ENCODE data around the gene ME3.
"Not testable (repeated sequence)": the region's sequence is repeated elsewhere in the genome, so short reads cannot be mapped to it uniquely, and the experiment has no call there.

Gene ME3

DNA sequence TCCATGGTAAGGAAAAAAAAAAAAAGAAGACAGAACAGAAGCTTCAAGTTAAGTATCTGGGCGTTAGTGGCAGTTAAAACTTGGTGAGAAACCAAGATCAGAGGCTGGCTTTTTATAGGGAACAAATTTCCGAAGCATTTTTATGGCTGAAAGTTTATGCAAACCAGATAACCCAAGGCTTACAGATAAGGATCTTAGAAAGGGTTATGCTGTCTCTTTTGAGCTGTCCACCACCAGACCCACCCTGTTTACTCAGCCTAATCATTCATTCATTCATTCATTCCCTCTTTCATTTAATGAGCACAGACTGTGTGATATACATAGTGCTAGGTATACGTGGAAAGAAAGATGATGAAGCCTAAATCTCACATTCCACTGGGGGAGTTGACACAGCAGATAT is 89.5 kb downstream of the ME3 start:
- no peak for FAIRE-seq

DNA sequence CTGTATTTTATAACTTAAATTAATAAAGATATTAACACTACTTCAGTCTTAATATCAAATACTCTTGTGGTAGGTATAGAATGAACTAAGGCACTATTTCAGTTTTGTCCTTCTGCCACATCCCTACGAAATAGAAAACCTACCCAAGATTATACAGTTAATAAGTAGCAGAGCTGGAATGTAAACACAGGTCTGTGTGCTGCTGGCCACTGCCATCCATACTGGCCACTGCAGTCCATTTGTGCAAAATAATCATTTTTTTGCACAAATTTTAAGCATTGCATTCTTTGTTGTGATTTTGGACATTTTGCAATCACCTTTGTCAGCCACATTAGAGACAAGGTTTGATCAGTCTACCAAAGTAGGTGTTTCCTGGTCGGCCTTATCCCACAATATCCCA is 91.9 kb downstream of the ME3 start:
- FAIRE-seq, result no peak

- no peak for FAIRE-seq
Measured at GRCh38 chr11:86579406-86579731, 93.0 kb downstream of the ME3 start.

GRCh38 chr11:86578727-86579405 is 93.5 kb downstream of the ME3 start:
- no peak for FAIRE-seq

DNA sequence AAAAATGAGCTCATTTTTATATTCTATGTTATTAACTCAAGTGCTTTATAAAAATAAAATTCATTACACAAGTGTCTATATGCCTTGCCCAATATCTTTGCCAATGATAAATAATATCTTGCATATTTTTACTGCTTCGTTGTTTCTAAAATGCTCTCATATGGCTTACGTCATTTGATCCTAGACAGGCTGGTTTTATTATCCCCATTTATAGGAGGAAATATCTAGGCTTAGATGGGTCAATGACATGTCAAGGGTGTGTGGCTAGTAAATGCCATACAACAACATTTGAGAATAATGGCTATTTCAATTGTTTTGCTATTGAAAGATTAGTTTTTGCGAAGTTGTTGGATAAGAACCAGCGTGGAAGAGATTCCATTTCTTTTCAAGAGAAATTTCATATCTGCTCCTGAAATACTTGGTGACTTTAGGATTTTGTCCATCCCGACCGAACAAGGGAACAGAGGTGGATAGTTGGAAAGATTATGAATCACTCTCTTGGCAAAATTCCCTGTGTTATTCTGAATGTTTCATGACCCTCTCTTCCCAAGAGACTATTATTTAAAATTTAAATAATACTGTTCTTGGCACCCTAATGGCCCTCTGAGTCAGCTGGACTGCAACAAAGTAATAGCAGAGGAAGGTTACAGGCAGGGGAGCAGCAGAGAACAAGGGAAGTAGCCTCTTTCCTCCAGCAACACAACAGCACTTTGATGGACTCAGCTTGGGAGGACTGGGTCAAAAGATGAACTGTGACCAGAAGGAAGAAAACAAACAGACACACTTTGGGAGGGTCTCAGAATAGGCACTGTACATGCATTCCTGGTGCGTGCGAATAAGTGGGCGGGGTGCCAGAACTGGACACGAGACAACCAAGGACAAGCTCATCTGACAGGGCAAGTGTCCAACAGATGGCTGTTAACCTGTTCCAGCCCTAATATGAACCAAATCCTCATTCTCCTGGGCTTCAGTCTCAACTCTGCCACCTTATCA is 94.5 kb downstream of the ME3 start:
- no peak for FAIRE-seq

DNA sequence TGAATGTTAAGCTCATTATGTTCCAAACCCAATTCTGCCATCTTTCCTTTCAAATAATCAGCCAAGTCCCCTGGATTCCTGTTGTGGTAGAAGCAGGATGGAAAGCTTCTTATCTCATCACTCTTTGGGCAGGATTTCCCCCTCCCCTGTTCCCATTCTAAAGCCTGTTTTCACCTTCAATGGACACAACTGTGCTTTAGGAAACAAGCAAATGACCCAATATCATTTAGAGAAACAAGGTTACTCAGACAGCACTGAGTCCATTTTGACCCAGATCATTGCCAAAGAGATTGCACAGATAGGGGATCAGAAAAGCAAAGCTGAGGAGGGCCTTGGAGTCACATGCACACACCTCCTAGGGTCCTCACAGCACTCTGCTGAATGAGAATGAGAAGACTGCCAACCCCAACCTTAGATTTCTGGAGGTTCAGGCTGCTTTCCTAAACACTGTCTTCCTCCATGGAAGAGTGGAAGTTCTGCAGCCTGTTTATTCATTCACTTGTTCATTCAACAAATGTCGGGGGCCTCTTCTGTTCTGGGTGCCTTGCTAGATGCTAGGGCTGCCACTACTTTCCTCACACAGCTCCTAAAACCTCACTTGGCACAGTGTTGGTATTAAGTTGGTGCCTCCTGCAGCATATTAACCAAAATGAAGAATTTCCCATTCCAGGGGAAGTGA is 95.3 kb downstream of the ME3 start:
- no peak for FAIRE-seq

GRCh38 chr11:86575927-86576326 is 96.5 kb downstream of the ME3 start:
- FAIRE-seq, result no peak

DNA sequence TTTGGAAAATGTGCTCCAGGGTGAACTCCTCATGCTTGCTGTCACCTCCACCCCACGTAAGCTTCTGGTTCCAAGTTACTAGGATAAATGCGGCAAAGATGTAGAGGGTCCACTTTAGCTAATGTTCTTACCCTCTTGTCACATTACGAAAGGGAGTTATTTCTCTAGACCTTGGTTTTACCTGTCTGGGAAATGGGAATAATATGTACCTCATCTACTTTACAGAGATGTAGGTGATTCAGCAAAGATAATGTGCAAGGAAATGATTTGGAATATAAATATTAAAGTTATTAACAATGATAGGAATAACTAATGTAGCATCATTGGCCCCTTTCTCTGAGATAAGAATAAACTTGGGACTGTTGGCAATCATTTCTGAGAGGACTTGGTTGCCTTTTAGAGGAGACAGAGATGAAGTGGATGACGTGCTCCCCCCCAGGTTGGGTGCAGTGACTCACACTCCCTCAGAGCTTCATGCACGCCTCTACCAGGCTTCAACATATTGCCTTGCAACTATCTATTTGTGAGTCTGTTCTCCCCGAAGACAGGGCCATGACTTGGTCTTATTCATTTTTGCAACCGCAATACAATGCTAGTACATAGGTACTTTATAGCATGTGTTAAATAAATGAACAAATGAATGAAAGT is 97.1 kb downstream of the ME3 start:
- FAIRE-seq, result no peak

GRCh38 chr11:86574493-86575207 is 97.8 kb downstream of the ME3 start:
- no peak for FAIRE-seq

DNA sequence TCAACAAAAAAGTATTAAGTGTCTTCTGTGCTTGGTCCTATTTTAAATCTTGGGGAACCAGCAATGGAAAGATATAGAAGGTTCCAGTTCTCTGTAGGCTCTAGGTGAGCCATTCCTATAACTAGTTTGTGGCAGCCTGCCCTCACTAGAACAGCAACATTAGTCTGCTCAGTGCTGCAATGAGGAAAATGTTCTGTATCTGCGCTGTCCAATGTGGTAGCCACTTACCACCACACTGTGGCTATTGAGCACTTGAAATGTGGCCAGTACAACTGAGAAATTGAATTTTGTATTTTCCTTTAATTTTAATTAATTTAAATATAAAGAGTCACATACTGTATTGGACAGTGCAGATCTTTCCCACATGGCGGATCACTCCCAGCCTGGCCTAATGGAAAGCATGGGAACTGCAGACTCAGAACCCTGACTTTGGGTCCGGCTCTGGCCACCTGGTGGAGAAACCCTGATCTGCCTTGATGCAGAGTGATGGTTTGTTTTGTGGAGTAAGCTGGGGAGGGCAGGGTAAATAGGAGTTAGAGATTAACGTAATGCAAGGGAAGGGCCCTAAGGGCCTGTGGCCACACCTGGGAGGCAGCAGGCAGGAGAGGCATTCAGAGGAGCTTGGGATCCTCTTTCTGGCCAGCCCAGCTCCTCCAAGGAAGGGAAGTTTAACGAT is 101.0 kb downstream of the ME3 start:
- no peak for FAIRE-seq

DNA sequence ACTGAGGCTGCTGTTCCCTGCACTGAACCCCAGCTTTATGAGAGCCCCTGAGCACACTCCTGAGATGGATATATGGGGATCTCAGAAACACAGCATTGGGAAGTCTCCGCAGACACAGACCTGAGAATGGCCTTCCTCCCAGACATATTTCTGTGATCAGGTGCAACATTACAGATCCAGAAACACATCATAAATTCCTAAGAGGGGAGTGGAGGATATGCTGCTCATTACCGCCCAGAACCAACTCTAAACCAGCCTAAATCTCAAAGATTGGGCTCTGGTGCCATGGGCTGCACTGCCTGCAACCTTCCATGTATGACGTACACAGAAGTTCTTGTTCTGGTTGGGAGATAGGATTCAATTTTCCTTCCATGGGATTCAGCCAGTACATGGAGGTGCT is 102.0 kb downstream of the ME3 start:
- no peak for FAIRE-seq

GRCh38 chr11:86570020-86570419 is 102.4 kb downstream of the ME3 start:
- no peak for FAIRE-seq

- FAIRE-seq, result no peak
Measured at GRCh38 chr11:86569109-86569508, 103.3 kb downstream of the ME3 start.

DNA sequence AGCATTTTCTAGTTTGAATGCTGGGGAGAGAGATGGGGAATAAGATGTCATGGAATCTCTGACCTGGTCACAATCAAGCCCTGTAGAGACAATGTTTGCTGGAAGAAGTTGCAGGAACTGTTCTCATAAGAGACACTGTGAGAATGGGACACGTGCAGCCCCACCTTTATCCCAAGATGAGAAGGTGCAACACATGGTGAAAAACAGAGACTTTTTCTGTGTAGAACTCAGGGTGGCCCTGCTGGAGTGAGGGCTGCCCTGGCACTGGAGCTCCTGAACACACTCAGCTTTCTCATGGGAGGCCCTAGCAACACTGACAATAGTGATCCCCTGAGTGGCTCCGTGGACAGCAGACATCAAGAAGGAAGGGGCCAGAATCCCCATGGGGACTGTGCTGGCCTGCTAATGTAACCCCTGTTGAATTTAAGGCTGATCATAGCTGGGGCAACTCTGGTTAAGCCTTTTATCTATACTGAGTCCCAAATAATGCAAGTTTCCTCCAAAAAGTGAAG is 106.6 kb downstream of the ME3 start:
- no peak for FAIRE-seq

- FAIRE-seq, result no peak
Measured at GRCh38 chr11:86565388-86565787, 107.0 kb downstream of the ME3 start.

DNA sequence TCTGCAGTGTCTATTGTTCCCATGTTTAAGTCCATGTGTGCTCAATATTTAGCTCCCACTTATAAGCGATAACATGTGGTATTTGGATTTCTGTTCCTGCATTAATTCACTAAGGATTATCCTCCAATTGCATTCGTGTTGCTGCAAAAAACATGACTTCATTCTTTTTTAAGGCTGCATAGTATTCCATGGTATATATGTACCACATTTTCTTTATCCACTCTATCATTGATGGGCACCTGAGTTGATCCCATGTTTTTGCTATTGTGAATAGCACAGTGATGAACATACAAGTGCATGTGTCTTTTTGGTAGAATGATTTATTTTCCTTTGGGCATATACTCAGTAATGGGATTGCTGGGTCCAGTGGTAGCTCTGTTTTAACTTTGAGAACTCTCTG is 109.6 kb downstream of the ME3 start:
- FAIRE-seq, result not testable (repeated sequence)

DNA sequence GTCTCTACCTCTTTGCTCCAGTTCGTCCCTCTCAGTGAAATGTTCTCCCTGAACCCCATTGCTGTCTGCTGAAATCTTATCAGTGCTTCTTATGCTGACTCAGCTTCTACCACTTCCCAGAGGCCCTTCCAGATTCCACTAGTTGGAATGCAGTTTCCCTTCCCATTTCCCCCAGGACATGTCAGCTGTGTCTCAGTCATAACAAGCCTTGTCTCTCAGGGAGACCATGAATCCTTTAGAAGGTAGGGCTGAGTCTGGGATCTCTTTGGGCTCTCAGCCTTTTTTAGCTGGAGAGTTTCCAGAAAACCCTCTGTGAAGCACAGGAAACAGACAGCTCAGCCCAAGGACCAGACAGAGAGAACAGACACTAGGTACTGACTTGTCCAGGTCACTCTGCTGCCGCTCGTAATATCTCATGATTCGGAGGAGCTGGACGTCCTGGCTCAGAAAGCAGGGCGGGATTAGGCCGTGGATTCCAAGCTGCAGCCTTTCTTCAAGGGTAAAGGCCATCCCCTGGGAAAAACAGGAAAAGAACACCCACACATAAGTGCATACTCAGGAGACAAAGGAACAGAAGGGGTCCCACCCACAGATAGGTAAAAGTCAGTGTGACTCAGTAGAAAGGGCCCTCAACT is 113.0 kb downstream of the ME3 start:
- FAIRE-seq, result no peak

GRCh38 chr11:86558841-86559240 is 113.6 kb downstream of the ME3 start:
- no peak for FAIRE-seq

- FAIRE-seq, result no peak
Measured at GRCh38 chr11:86558207-86558606, 114.2 kb downstream of the ME3 start.

- no peak for FAIRE-seq
Measured at GRCh38 chr11:86555866-86556265, 116.5 kb downstream of the ME3 start.

- no peak for FAIRE-seq
Measured at GRCh38 chr11:86555401-86555800, 117.0 kb downstream of the ME3 start.

All from colon (tissue), 2 donors.